Measurements from ENCODE around the gene DEFB108B.
"Not testable (repeated sequence)": the region's sequence is repeated elsewhere in the genome, so short reads cannot be mapped to it uniquely, and the experiment has no call there.

Gene DEFB108B

DNA sequence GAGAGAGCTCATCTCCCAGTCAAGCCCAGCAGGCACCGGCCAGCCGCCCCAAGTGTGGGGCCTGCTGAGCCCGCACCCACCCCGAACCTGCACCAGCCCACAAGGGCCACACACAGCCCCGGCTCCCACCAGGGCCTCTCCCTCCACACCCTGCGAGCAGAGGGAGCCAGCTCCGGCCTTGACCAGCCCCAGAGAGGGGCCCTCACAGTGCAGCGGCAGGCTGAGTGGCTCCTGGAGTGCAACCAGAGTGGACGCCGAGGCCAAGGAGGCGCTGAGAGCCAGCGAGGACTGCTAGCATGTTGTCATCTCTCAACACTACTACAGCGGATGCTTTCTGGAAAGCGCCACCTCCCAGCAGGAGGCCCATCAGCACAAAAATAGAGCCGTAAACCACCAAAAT, 10.9 kb downstream of the DEFB108B start:
- H3K9ac ChIP-seq (ENCODE audit: low read length), result no peak overlapping the region
- H3K27me3 ChIP-seq (ENCODE audit: control insufficient read depth, insufficient read depth, low read length), result no peaks in the 10 kb centered on the region
- no peak overlapping the region for H3K4me3 ChIP-seq (ENCODE audit: low read length)
- H3K4me1 ChIP-seq (ENCODE audit: control insufficient read depth, insufficient read depth, low read length), result no peaks in the 10 kb centered on the region
- no peak overlapping the region for H3K27ac ChIP-seq (ENCODE audit: low read depth, low read length)
- H3K36me3 ChIP-seq (ENCODE audit: control insufficient read depth, insufficient read depth, low read length), result no peaks in the 10 kb centered on the region

DNA sequence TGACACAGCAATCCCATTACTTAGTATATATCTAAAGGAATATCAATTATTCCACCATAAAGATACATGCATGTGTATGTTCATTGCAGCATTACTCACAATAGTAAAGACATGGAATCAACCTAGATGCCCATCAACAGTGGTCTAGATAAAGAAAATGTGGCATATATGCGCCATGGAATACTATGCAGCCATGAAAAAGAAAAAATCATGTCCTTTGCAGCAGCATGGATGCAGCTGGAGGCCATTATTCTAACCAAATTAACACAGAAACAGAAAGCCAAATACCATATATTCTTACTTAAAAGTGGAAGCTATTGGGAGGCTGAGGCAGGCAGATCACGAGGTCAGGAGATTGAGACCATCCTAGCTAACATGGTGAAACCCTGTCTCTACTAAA, 20.9 kb downstream of the DEFB108B start:
- not testable (repeated sequence) for H3K36me3 ChIP-seq (ENCODE audit: control insufficient read depth, insufficient read depth, low read length); H3K9ac ChIP-seq (ENCODE audit: low read length); H3K27ac ChIP-seq (ENCODE audit: low read depth, low read length); H3K4me3 ChIP-seq (ENCODE audit: low read length); H3K27me3 ChIP-seq (ENCODE audit: control insufficient read depth, insufficient read depth, low read length); H3K4me1 ChIP-seq (ENCODE audit: control insufficient read depth, insufficient read depth, low read length)

DNA sequence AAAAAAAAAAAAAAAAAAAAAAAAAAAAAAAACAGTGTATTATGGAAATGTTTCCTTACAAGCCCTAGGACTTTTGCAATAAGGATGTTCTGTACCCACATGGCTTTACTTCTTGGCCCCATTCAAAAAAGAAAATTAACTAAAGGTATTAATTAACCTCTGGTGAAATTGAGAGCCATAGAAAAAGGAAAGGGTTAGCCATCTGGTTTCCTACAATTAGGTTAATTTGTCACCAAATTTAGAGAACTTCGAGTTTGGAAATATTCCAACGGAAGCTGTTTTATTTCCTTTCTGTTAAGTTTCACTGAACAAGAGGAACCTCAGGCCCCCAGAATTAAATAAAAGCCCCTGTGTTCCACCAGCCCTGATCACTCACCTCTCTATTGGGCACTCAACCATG, 22.9 kb downstream of the DEFB108B start:
- H3K27ac ChIP-seq (ENCODE audit: low read depth, low read length); H3K9ac ChIP-seq (ENCODE audit: low read length); H3K4me1 ChIP-seq (ENCODE audit: control insufficient read depth, insufficient read depth, low read length): not testable (repeated sequence)

DNA sequence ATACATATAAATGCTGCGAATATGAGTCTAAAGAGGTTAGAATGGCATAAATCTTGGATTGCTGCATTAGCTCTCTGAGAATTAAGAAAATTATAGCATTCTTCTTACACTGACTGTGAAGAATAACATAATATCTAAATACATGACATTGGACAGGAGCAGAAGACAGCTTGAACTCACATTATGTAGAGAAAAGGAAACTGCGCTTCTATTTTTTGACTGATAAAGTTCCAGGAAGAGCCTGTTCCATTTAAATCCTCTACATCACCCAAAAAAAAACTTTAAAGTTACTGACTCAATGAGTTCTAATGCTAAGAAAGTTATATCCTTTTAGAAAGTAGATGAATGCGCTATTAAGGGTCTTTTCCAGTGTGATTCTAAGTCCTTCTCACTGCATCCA, 27.8 kb downstream of the DEFB108B start:
- H3K4me3 ChIP-seq (ENCODE audit: low read length); H3K27me3 ChIP-seq (ENCODE audit: control insufficient read depth, insufficient read depth, low read length); H3K9ac ChIP-seq (ENCODE audit: low read length); H3K4me1 ChIP-seq (ENCODE audit: control insufficient read depth, insufficient read depth, low read length); H3K36me3 ChIP-seq (ENCODE audit: control insufficient read depth, insufficient read depth, low read length); H3K27ac ChIP-seq (ENCODE audit: low read depth, low read length): not testable (repeated sequence)

More for the DNA sequence above, 22.9 kb downstream of the DEFB108B start:
- not testable (repeated sequence) for H3K36me3 ChIP-seq (ENCODE audit: control insufficient read depth, insufficient read depth, low read length); H3K27me3 ChIP-seq (ENCODE audit: control insufficient read depth, insufficient read depth, low read length); H3K4me3 ChIP-seq (ENCODE audit: low read length)

DNA sequence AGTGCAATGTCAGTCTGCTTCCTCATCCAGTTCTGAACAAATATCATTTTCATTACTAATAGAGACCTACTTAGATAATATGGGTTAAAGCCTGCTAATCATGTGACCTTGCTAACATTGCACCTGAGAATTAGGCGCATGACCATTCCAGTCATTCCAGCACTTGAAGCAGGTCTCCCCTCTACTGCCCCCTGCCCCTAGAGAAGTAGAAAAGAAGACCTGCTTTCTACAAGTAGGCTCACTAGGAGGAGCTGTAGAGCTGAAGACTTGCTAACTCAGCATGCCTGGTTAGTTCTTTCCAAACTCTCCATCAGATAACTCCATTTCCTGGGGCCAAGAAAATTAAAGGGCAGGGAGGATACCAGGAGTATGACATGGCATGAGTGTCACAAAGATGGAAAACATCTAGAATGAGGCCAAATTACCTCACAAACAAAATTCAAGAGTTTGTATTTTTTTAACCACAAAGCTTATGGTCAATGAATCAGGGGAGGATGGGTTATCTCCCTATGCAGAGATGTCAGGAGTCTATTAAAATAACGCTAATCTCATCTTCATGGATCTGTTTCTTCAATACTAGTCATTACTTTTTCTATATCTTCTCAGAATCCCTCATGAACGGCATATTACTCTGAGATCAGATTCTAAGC, 31.1 kb downstream of the DEFB108B start:
- not testable (repeated sequence) for H3K27me3 ChIP-seq (ENCODE audit: control insufficient read depth, insufficient read depth, low read length); H3K27ac ChIP-seq (ENCODE audit: low read depth, low read length); H3K9ac ChIP-seq (ENCODE audit: low read length); H3K4me1 ChIP-seq (ENCODE audit: control insufficient read depth, insufficient read depth, low read length); H3K4me3 ChIP-seq (ENCODE audit: low read length); H3K36me3 ChIP-seq (ENCODE audit: control insufficient read depth, insufficient read depth, low read length)

DNA sequence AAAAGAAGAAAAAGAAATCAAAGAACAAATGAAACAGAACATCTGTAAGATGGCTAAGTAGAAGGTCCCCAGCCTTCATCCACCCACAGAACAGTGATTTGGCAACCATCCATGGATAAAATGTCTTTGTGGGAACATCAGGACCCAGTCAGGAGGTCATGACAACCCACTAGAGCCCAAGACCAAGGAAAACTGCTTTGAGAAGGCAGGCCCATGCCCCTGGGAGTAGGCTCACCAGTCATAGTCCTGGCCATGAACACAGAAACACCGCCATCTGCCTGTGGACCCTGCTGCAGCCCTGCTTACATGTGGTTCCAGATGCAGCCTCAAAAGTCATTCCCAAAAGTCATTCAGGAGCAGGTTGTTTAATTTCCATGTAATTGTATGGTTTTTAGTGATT, 34.2 kb downstream of the DEFB108B start:
- not testable (repeated sequence) for H3K27ac ChIP-seq (ENCODE audit: low read depth, low read length); H3K27me3 ChIP-seq (ENCODE audit: control insufficient read depth, insufficient read depth, low read length); H3K36me3 ChIP-seq (ENCODE audit: control insufficient read depth, insufficient read depth, low read length); H3K4me3 ChIP-seq (ENCODE audit: low read length); H3K4me1 ChIP-seq (ENCODE audit: control insufficient read depth, insufficient read depth, low read length); H3K9ac ChIP-seq (ENCODE audit: low read length)

DNA sequence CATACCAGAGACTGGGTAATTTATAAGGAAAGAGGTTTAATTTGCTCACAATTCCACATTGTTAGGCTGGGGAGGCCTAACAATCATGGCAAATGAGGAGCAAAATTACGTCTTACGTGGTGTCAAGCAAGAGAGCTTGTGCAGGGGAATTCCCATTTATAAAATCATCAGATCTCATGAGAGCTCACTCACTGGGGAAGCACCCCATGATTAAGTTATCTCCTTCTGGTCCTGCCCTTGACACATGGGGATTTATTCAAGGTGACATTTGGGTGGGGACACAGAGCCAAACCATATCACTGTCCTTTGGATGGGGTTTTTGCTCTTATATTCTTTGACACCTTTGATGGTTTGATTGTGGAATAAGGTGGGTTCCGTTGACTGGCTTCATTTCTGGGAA, 36.9 kb downstream of the DEFB108B start:
- H3K27me3 ChIP-seq (ENCODE audit: control insufficient read depth, insufficient read depth, low read length); H3K4me3 ChIP-seq (ENCODE audit: low read length); H3K4me1 ChIP-seq (ENCODE audit: control insufficient read depth, insufficient read depth, low read length); H3K9ac ChIP-seq (ENCODE audit: low read length); H3K36me3 ChIP-seq (ENCODE audit: control insufficient read depth, insufficient read depth, low read length); H3K27ac ChIP-seq (ENCODE audit: low read depth, low read length): not testable (repeated sequence)

DNA sequence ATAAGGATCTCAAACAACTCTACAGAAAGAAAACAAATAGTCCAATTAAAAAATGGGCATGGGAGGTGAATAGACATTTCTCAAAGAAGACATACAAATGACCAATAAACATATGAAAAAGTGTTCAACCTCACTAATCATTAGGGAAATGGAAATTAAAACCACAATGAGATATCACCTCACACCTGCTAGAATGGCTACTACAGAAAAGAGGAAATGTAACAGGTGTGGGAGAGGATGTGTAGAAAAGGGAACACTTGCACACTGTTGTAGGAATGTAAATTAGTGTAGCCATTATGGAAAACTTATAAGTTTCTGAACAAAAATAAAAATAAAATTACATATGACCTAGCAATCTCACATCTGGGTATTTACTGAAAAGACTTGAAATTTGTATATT, 37.7 kb downstream of the DEFB108B start:
- H3K27me3 ChIP-seq (ENCODE audit: control insufficient read depth, insufficient read depth, low read length); H3K9ac ChIP-seq (ENCODE audit: low read length); H3K4me1 ChIP-seq (ENCODE audit: control insufficient read depth, insufficient read depth, low read length); H3K27ac ChIP-seq (ENCODE audit: low read depth, low read length); H3K4me3 ChIP-seq (ENCODE audit: low read length); H3K36me3 ChIP-seq (ENCODE audit: control insufficient read depth, insufficient read depth, low read length): not testable (repeated sequence)

DNA sequence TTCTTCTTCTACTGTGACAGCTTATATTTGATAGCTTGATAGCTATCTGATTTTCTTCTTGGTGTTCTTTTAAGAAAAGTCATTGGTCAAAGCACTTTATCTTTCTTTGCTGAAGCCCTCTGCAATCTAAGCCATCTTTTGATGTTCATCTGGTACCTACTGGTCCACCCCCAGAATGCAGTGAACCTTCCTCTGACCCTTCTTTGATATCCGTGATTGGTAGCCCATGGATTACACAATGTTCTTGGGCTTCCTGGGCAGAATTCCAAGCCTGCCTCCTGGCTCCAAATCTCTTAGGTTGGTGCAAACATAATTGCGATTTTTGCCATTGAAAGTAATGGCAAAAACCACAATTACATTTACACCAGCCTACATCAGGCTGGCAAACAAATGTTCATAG, 43.3 kb downstream of the DEFB108B start:
- H3K36me3 ChIP-seq (ENCODE audit: control insufficient read depth, insufficient read depth, low read length); H3K4me1 ChIP-seq (ENCODE audit: control insufficient read depth, insufficient read depth, low read length); H3K9ac ChIP-seq (ENCODE audit: low read length); H3K4me3 ChIP-seq (ENCODE audit: low read length); H3K27ac ChIP-seq (ENCODE audit: low read depth, low read length); H3K27me3 ChIP-seq (ENCODE audit: control insufficient read depth, insufficient read depth, low read length): not testable (repeated sequence)

DNA sequence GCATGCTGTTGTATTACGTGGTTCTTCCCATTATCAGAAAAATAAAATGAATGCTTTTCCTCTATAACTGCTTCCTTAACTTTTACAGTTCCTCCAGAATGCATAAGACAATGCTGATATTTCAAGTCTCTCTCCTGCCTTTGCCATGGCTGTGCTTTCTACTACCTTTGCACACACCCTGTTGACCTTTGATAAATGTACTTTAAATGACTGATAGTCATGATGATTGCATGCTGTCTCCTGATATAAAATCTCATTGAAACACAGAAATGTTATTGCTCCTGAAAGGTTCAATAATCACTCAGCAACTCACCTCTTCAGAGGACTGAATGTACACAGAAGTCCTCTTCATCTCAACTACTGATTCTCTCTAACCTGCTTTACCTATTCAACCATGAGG, 45.1 kb downstream of the DEFB108B start, which contains the start of gene DEFB131B:
Gene DEFB131B (plus strand): TSS at position 395 of the 400 bp plus-strand sequence. CDS start 0 bp downstream, at position 395.
- H3K4me1 ChIP-seq (ENCODE audit: control insufficient read depth, insufficient read depth, low read length); H3K36me3 ChIP-seq (ENCODE audit: control insufficient read depth, insufficient read depth, low read length); H3K27me3 ChIP-seq (ENCODE audit: control insufficient read depth, insufficient read depth, low read length); H3K4me3 ChIP-seq (ENCODE audit: low read length); H3K9ac ChIP-seq (ENCODE audit: low read length); H3K27ac ChIP-seq (ENCODE audit: low read depth, low read length): not testable (repeated sequence)

DNA sequence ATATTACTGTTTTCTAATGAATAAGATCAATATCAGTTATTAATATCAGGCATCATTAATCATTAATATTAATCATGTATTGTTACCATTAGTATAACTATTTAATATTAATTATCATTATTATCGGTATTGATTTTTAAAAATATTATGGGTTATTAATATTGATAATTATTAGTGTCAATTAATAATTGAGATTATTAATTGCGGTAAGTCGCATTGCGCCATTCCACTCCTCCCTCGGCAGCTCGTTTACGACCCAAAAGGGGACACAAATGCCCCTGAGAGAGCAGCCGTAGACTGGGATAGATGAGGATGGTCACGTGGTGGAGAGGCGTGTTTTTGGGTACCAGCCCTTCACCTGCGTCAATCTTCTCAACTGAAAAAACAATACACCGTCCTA, 52.8 kb downstream of the DEFB108B start:
- H3K27me3 ChIP-seq (ENCODE audit: control insufficient read depth, insufficient read depth, low read length); H3K27ac ChIP-seq (ENCODE audit: low read depth, low read length); H3K36me3 ChIP-seq (ENCODE audit: control insufficient read depth, insufficient read depth, low read length): not testable (repeated sequence)

More for the DNA sequence above, 52.8 kb downstream of the DEFB108B start:
- not testable (repeated sequence) for H3K4me1 ChIP-seq (ENCODE audit: control insufficient read depth, insufficient read depth, low read length); H3K4me3 ChIP-seq (ENCODE audit: low read length); H3K9ac ChIP-seq (ENCODE audit: low read length)
